RPMI7951 (cell line): ENCODE results near the gene CPO. TPM values are rescaled to one million over a fixed set of nuclear protein-coding genes. Genes with fewer than 3 reads are reported as not detected.
A peak's percentile ranks its signal among the peaks of the same experiment; 100 is the strongest.

Experiments
- DNase-seq: peaks from one replicate; pipeline ENCODE4 v3.0.0-alpha.2; 2012; ENCODE audit warnings: low read depth
- total RNA-seq: library from RNA; depleted of rRNA; stranded (reverse); fragments of >200 nt; shearing (Covaris generic); gene quantifications from 2 replicates; pipeline ENCODE4 v1.2.3, GENCODE V29; 2014

CPO gene
- total RNA-seq, 1 experiment from 2014 or later = not detected

DNA sequence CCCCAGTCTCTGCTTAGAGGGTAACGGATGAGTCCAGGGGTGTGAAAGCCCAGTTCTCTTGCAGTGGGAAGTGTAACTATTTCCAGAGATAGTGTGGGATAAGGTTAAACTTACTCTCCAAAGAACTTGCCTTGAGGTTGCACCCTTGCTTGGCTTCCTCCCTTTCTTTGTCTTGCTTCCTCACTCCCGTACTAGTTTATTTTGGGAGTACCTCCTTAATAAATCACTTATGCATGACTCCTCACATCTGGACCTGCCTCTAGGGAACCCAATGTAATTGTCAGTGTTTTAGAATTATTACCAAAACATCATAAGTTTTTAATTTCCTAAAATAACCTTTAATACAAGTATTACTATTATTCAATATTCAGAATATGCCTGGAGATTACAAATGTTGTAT, 35.2 kb downstream of the CPO start:
- no peak for DNase-seq

DNA sequence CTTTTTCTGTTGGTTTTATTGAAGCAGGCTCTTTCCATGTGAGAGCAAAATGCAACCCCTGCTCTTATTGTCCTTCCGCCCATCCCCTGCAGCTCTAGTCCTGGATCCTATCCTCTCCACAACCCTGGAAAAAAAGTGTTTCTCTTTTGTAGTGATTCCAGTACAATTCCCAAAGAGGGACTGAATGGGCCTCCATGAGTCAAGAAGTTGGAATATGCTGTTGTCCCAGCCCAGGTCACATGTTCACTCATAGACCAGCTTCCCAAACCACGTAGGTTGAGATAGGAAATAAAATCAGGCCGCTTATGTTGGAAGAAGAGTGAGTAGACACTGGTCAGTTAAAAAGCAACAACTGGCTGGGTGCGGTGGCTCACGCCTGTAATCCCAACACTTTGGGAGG, 39.4 kb downstream of the CPO start:
- DNase-seq = no peak

DNA sequence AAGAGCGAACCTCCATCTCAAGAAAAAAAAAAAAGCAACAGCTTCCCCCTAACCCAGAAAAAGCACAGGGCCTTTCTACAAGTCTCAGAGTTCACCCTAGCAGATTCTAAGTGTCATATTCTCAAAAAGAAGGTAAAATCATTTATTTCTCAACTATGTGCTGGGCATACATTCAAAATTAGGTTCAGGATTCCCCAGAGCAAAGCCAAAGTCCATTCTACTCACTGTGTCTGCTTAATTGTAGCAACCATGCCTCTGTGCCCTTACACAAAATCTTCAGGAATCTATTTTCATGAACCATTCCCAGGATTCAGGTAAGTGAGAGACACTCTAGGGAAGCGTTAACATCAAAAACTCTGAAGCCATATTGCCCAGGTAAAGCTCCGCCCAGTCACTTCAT, 40.0 kb downstream of the CPO start:
- DNase-seq = no peak

DNA sequence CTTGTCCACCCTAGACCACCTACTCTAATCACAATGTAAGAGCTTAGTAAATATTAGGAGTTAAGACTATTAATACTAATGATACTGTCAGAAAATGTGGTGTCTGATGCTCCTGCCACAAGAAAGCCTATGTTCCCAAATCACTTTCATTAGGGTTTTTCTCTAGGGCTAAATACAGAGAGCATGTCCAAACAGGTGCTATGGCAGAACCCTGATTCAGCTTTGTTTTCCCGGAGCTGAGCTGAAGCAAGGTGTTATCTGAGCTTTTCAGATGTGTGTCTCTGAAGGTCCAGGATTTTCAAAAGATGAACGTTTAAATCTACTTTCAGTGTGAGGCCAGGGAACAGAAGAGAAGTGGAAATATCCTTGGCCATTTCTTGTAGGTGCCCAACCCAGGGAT, 40.6 kb downstream of the CPO start:
- DNase-seq = no peak

DNA sequence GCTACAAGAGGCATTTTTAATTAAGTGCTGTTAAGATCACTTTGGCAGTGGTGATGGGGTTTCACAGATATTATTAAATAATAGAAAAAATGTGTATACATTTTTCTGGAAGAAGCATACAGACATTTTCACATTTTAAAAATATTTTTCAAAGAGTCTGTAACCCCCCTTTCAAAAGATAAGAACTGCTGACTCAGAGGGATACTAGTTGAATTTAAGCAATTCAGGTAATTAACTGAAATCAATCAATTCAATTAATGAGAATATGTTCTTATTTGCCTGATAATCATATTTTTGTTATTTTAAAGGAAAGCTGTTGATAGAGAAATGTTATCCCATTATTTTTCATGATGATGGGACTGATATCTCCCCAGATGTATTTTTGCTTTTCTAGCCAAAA, 41.1 kb downstream of the CPO start:
- DNase-seq = no peak

DNA sequence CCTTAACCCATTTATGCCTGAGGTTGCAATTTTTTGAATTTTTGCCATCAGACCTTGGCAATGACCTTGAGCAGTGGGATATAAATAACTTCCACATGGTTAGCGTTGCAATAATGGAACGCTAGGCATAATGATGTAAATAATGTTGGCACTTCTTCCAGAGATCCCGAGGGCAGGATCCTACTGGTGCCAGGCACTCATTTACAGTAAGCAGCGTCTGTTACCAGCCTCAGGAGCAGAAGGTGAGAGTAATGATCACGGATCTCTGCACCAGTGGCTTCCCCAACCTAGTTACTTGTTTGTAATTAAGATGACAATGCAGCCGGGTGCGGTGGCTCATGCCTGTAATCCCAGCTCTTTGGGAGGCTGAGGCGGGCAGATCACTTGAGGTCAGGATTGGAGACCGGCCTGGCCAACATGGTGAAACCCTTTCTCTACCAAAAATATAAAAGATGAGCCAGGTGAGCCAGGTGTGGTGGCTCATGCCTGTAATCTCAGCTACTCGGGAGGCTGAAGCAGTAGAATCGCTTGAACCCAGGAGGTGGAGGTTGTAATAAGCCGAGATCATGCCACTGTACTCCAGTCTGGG, 41.9 kb downstream of the CPO start:
- DNase-seq = no peak

DNA sequence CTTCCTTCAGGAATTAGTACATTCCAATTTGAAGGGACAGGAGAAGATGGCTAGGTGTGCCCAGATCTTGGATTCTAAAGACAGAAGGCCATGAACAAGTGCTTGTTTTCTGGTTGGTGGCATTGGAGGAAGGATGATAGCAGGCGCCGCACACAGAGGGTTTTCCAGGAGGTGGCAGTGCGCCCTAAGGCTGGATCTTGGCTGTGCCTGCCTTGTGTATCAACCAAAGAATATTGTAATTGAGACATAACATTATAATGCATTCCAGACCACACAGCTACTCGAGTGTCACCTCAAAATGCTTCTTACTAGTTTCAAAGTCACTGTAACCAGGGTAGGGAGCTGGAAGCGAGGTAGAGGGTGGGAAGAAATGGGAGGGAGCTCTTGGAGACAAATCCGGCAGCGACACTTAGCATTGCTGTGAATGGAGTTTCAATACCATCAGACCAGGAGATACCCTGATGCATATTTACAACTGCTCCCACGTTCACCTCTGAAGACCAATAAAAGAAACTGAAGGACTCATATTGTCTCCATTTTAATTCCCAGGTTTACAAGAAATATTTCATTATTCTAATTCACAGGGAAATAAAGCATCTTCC, 42.5 kb downstream of the CPO start:
- peak; percentile 66 for DNase-seq

DNA sequence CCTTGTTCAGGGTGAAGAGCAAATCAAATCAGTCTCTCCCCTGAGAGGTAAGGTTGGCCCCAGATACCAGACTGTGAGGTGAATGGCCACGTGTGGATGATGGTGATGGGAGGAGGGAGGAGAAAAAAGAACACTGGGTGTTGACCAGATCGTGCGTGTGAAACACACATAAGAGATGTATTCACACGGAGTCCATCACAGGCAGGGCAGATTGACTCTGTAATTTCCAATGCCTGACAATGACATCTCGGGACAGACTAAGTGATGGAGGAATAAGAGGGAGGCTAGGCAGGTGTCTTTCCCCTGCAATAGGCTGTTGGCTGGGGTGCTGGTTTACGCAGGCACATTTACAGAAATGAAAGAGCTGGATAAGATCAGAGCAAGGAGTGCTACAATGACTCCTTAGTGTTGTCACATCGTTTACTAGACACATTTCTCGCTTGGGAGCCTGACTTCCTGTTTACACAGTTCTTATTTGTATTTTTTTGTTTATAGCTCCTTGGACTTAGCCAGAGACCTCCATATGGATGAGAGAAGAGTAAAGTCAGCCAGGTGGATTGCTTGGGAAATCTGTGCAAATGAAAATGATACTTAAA, 43.1 kb downstream of the CPO start:
- DNase-seq = no peak

DNA sequence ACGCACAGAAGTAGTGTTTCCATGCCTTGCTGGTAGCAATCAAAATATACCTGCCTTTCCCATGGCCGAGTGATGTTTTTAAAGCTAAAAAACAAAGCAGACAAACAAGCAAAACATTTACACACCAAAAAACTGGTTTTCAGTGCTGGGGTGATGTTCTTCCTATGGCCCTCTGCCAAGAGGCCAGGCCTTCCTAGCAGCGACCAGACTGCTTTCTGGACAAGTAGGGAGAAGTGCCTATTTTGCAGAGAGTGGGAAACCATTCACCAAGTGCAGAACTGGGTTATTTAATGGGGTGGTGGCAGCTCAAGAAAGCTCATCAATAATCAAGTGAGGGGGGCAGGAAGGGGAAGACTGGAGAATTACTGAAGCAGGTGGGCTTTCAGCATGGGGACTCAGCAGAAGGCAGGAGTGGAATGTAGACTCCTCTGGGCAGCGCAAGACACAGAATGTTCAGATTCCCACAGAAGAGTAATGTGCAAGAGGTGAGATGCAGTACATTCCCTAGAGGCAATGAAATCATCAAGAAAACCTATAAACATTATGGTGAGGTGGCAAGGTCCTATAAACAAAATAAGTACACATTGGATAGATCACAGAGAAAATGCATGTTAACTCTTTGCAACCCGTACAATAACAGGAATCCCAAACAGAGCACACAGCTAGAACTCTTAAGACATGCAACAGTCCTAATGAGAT, 44.0 kb downstream of the CPO start:
- DNase-seq = peak; percentile 20

DNA sequence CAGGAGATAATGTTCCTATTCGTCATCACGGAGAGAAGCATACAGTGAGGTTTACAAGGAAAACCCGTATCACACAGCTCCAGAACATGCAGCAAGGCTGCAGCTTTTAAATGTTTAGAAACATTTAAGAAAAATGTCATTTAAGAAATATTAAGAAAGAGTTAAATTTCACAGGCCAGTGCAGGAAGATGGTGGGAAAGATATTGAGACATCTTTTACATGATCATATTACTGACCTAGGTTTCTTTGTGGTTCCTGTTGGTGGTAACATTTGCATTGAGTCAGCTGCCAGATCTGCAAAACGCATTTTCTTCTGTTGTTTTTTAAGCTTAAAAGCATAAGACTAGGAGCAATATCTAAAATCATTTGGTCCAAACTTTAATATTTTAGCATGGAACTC, 44.9 kb downstream of the CPO start:
- peak; percentile 22 for DNase-seq

DNA sequence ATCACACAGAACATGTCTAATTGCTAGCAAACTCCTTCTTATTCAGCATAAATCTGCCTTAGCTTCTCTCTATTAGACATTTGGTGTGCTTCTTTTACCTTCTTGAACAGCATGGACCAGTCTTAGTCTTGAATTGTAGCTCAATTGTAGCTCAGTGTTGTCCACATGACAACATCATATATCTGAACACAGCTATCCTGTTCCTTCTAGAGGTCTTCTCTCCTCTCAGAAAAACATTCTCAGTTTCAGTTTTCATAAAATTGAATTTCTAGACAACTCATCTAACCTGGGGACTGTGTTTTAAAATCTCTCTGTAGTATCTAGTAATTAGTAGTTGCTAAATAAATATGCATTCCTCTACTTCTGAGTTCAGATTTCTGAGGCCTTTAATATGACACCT, 47.6 kb downstream of the CPO start:
- no peak for DNase-seq

DNA sequence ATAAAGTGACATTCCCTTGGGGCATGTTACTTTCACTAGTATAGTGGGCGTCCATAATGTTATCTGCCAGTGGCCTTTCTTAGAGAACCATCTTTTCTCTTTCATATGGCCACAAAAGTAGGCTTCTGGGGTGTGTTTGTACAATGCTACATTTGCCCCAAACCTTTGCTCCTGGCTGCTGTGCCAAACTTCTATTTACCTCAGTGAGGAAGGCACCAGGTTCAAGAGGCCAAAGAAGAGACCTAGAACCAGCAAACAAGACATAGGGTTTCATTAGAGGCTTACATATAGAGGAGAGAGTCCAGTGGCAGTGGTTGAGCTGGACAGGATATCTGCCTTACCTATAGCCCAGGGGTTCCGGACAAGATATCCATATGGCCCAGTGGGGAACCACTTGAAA, 48.5 kb downstream of the CPO start:
- no peak for DNase-seq

DNA sequence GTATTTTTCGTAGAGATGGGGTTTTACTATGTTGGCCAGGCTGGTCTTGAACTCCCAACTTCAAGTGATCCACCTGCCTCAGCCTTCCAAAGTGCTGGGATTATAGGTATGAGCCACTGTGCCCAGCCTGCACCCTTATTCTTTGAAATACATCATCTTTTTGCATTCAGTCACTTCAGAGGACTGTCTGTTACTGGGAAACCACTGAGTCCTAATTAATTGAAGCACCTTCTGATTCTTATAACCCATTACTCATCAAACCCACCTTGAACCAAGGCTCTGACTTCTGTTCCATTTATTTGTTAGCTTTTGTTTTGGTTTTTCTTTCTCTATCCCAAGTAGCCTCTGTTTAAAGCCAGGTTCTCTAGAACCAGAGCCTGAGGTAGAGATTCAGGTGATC, 49.6 kb downstream of the CPO start:
- no peak for DNase-seq

DNA sequence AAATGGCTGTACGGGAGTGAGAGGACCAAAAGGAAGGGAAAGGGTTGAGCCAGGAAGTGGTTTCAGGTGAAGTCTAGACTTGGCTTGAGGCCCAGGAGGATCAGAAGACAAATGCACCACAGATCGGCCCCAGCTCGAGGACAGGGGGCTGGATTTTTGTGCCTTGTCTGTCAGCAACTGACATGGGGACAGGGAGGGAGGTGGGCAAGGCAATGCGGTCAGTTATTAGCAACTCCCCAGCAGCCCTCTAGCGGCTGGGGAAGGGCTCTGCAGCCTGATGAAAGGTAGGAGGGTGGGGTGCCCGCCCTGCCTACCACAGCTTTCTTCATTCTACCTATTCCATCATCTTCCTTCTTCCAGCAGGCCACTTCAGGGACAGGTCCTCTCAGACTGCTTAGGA, 50.0 kb downstream of the CPO start:
- peak; percentile 48 for DNase-seq

DNA sequence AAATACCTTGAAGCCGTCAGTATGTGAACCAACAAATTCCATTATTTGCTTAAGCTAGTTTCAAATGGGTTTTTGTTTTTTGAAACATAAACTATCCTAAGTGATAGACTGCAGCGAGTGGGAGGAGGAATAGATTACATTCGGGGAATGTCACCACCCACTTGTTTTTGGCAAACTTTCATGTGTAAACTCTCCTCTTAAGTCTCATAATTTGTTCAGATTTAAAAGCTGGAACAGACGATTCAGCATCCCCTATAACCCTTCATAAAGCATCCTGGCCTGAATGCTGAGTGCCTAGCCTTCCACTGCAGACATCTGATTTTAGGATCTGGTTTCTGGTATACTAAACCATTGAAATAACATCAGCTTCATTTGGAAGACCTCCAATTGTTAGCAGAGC, 51.0 kb downstream of the CPO start:
- DNase-seq = no peak

DNA sequence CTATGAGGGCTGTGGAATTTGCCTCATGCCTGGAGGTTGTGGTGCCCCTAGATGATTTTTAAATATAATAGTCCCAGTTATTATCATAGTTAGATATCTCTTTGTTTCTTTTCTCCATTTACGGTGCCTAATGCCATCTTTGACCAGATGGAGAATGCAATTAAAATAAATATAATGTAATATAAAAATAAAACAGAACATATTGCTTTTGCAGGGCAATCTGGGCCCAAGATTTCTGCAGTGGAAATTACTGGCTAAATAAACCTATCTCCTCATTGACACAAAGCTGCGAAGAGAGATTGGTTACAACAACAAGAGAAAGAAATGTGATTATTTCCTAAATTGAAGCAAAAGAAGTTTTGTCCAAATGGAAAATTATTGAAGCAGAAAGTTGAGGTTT, 51.8 kb downstream of the CPO start:
- DNase-seq = no peak

DNA sequence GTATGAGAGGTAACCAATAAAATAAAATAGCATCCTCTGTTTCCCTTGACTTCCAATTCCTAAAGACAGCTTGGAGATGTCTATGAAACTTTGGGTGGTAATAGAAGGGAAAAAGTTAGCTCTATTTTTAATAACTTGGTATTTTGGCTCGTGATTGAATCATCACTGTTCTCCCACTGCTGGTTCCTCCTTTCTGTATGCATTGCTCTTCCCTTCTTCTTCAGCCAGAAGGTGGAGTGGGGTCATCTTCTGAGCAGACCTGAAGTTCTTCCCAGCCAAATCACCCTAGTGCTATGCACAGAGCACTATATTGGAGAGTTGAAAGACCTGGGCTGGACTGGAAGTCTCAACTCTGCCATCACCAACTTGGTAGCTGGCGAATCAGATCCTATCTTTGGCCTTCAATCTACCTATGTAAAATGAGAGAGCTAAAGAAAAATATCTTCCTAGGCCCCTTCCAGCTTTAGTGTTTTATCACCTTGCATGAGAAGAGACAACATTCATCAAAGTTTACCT, 54.1 kb downstream of the CPO start:
- no peak for DNase-seq

DNA sequence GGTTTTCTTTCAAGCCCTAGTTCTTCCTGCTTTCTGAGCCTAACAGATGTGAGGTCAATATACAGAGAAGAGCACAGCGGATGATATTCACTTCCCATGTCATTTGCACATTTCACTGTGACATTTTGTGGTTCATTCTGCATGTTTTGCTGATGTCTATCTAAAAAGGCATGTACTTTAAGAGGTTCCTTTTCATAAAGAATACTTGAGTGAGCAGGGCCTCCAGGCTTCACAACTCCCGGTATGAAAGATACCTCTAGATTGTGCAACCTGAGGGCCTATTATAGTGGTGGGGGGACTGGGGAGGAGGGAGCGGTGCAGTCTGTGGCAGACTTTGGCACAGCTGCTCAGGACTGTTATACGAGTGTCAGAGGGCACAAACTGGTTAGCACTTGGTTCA, 54.6 kb downstream of the CPO start:
- DNase-seq = no peak

DNA sequence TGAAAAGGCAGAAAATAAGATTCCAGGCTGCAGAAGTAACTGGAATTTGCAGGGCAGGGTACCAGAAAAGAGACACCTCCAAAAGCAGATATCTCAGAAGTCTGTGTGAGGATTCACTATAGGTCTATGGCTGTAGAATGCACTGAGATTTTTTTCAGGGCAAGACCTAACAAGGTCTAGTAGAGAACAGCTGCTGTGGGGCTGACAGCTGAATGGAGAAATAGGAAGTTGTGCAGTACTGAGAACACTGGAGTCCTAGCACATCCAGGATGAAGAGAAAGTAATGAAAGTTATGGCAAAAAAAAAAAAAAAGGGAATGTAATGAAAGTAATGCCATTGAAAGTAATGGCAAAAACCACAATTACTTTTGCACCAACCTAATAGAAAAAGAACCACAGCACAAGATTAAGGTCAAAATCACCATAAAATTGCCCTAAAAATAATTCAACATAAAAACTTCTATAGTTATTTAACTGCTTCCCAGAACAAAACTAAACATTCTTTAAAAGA, 57.3 kb downstream of the CPO start:
- no peak for DNase-seq

DNA sequence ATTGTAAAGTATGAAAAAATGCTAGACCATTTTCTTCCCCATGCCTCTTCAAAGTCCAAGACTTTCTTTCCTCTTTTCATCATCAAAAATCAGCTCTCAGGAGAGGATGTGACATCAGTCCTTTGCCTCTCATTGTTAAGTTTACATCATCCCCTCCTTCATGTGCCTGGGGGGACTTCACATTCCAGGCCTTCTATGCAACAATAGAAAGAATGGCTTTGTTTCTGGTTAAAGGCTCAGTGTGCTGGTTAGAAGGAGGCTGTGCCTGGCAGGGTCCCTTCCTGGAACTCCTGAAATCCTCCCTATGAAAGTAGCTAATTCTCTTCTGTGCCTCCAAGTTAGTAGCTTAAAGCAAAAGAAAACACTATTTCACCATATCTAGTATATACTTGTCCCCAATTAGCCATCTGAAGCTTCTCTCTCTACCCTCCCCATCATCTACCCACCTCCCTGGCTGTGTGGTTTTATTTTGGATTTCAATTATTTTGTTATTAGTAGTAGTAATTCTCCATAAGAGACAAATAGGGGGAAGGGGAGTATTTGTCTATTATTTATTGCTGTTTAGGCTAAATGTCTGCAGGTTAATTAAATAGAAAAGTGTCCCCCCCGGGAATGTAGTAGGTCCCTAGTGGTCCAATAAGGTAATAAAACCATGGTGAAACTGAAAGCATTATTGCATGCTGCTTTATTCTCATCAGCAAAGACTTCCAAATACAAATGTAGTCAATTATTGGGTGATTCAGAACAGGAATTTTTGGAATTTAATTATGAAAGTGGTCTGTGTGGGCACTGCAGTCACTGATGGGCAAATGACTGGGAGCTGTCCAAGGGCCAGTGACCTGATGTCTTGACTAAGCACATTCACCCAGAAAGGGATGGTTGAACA, 69.0 kb downstream of the CPO start:
- DNase-seq = peak; percentile 41

DNA sequence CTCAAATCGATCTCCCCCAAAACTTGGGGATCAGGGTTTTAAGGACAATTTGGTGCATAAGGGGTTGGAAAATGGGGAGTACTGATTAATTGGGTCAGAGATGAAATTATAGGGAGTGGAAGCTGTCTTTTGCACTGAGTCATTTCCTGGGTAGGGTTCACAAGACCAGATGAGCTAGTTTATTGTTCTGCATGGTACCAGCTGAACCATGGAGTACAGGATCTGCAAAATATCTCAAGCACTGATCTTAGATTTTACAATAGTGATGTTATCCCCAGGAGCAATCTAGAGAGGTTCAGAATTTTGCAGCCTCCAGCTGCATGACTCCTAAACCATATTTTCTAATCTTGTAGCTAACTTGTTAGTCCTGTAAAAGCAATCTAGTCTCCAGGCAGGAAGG, 73.1 kb downstream of the CPO start:
- peak; percentile 28 for DNase-seq

DNA sequence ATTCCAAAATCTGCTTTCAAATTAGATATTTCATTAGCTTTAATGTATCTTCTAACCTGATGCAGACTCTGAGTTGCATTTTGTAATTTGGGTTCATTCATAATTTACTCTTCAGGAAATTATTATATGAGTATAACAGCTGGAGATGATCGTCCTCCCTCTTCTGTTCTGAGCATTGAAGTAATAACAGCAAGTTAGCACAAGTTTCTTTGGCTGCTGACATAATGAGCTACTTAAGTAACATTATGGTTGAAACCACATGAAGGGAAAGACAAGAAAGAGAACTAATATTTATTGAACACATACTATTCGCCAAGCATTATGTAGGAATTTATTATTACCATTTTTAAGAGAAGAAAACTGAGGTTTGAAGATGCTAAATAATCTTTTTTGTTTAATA, 75.1 kb downstream of the CPO start:
- DNase-seq = no peak
